T-helper 2 cell treated with Interferon-gamma antibody and Interleukin-4, amounts not matched to agents 5 μg/mL and 100 μg/mL, for 36 hours (primary cell): Measurements from ENCODE around the gene PRKX.
"Not testable (repeated sequence)": the region's sequence is repeated elsewhere in the genome, so short reads cannot be mapped to it uniquely, and the experiment has no call there.

ENCODE experiments used
- DNase-seq: peaks from one replicate; pipeline ENCODE4 v3.0.0; 2021; ENCODE audit warnings: low spot score
- H3K27ac Mint-ChIP-seq: one replicate; pipeline ENCODE4 v1.8.0; 2021; ENCODE audit warnings: mild to moderate bottlenecking, mixed read lengths
- H3K27me3 Mint-ChIP-seq: one replicate; pipeline ENCODE4 v1.8.0; 2021; ENCODE audit warnings: low read depth, mixed read lengths
- H3K36me3 Mint-ChIP-seq: one replicate; pipeline ENCODE4 v1.8.0; 2021; ENCODE audit warnings: low read depth, mixed read lengths
- H3K4me1 Mint-ChIP-seq: one replicate; pipeline ENCODE4 v1.8.0; 2021; ENCODE audit warnings: low read depth, mixed read lengths
- H3K4me3 Mint-ChIP-seq: one replicate; pipeline ENCODE4 v1.8.0; 2022; ENCODE audit warnings: mild to moderate bottlenecking, moderate library complexity, mixed read lengths
- H3K9me3 Mint-ChIP-seq: one replicate; pipeline ENCODE4 v1.8.0; 2021; ENCODE audit warnings: mixed read lengths

PRKX gene

GRCh38 chrX:3599802-3600430 lies 113.5 kb downstream of the PRKX start:
- H3K9me3 Mint-ChIP-seq = peaks cover 9% of the 10 kb centered on the region
- no peak for DNase-seq
- peaks cover 31% of the 10 kb centered on the region for H3K36me3 Mint-ChIP-seq

GRCh38 chrX:3598709-3599108 lies 114.7 kb downstream of the PRKX start:
- H3K36me3 Mint-ChIP-seq = peaks cover 30% of the 10 kb centered on the region
- DNase-seq = no peak
- H3K4me1 Mint-ChIP-seq = no peaks in the 10 kb centered on the region
- no peak overlapping the region for H3K27ac Mint-ChIP-seq
- no peaks in the 10 kb centered on the region for H3K27me3 Mint-ChIP-seq
- peaks cover 9% of the 10 kb centered on the region for H3K9me3 Mint-ChIP-seq
- H3K4me3 Mint-ChIP-seq = no peak overlapping the region

More at GRCh38 chrX:3599802-3600430, 113.5 kb downstream of the PRKX start:
- Mint-ChIP-seq H3K27ac (no peak overlapping the region), H3K4me3 (no peak overlapping the region), H3K27me3 (no peaks in the 10 kb centered on the region), H3K4me1 (no peaks in the 10 kb centered on the region)

- DNase-seq = no peak
Measured at GRCh38 chrX:3598046-3598605, 115.3 kb downstream of the PRKX start.

GRCh38 chrX:3592184-3592583 lies 121.3 kb downstream of the PRKX start:
- DNase-seq = no peak
- Mint-ChIP-seq H3K36me3 (peaks cover 7% of the 10 kb centered on the region), H3K4me1 (peaks cover 6% of the 10 kb centered on the region), H3K27me3 (no peaks in the 10 kb centered on the region), H3K4me3 (no peak overlapping the region), H3K9me3 (no peaks in the 10 kb centered on the region), H3K27ac (no peak overlapping the region)

More at GRCh38 chrX:3598046-3598605, 115.3 kb downstream of the PRKX start:
- Mint-ChIP-seq H3K27ac (no peak overlapping the region), H3K4me1 (no peaks in the 10 kb centered on the region), H3K27me3 (no peaks in the 10 kb centered on the region), H3K4me3 (no peak overlapping the region), H3K9me3 (peaks cover 9% of the 10 kb centered on the region), H3K36me3 (peaks cover 27% of the 10 kb centered on the region)

GRCh38 chrX:3589474-3589873 lies 124.0 kb downstream of the PRKX start:
- Mint-ChIP-seq H3K27ac (no peak overlapping the region), H3K9me3 (no peaks in the 10 kb centered on the region), H3K4me1 (peaks cover 10% of the 10 kb centered on the region), H3K27me3 (no peaks in the 10 kb centered on the region), H3K4me3 (no peak overlapping the region), H3K36me3 (peaks cover 3% of the 10 kb centered on the region)
- DNase-seq = no peak

GRCh38 chrX:3585719-3586118 lies 127.7 kb downstream of the PRKX start:
- H3K4me1 Mint-ChIP-seq = peaks cover 19% of the 10 kb centered on the region
- no peaks in the 10 kb centered on the region for H3K27me3 Mint-ChIP-seq
- DNase-seq = no peak
- H3K9me3 Mint-ChIP-seq = no peaks in the 10 kb centered on the region
- no peak overlapping the region for H3K27ac Mint-ChIP-seq
- H3K4me3 Mint-ChIP-seq = no peak overlapping the region
- no peaks in the 10 kb centered on the region for H3K36me3 Mint-ChIP-seq

GRCh38 chrX:3584415-3584996 lies 128.9 kb downstream of the PRKX start:
- Mint-ChIP-seq H3K27ac (no peak overlapping the region), H3K9me3 (no peaks in the 10 kb centered on the region), H3K27me3 (no peaks in the 10 kb centered on the region), H3K4me3 (no peak overlapping the region), H3K36me3 (no peaks in the 10 kb centered on the region), H3K4me1 (peaks cover 19% of the 10 kb centered on the region)
- DNase-seq = no peak

- no peak for DNase-seq
- no peaks in the 10 kb centered on the region for H3K36me3 Mint-ChIP-seq
- H3K27me3 Mint-ChIP-seq = no peaks in the 10 kb centered on the region
Measured at GRCh38 chrX:3582451-3582850, 131.0 kb downstream of the PRKX start.

GRCh38 chrX:3581609-3582108 lies 131.8 kb downstream of the PRKX start:
- H3K4me3 Mint-ChIP-seq = no peak overlapping the region
- no peaks in the 10 kb centered on the region for H3K27me3 Mint-ChIP-seq
- no peaks in the 10 kb centered on the region for H3K36me3 Mint-ChIP-seq
- H3K9me3 Mint-ChIP-seq = no peaks in the 10 kb centered on the region
- no peak for DNase-seq
- H3K4me1 Mint-ChIP-seq = peaks cover 13% of the 10 kb centered on the region
- H3K27ac Mint-ChIP-seq = no peak overlapping the region

More at GRCh38 chrX:3582451-3582850, 131.0 kb downstream of the PRKX start:
- no peaks in the 10 kb centered on the region for H3K9me3 Mint-ChIP-seq
- no peak overlapping the region for H3K4me3 Mint-ChIP-seq
- peaks cover 14% of the 10 kb centered on the region for H3K4me1 Mint-ChIP-seq
- no peak overlapping the region for H3K27ac Mint-ChIP-seq

- H3K4me1 Mint-ChIP-seq = no peaks in the 10 kb centered on the region
- no peaks in the 10 kb centered on the region for H3K36me3 Mint-ChIP-seq
- H3K27ac Mint-ChIP-seq = no peak overlapping the region
- no peaks in the 10 kb centered on the region for H3K9me3 Mint-ChIP-seq
- no peak for DNase-seq
- no peaks in the 10 kb centered on the region for H3K27me3 Mint-ChIP-seq
- no peak overlapping the region for H3K4me3 Mint-ChIP-seq
Measured at GRCh38 chrX:3577551-3577950, 135.9 kb downstream of the PRKX start.

- H3K27ac Mint-ChIP-seq = no peak overlapping the region
- no peaks in the 10 kb centered on the region for H3K4me1 Mint-ChIP-seq
- H3K36me3 Mint-ChIP-seq = no peaks in the 10 kb centered on the region
- no peak overlapping the region for H3K4me3 Mint-ChIP-seq
- H3K9me3 Mint-ChIP-seq = no peaks in the 10 kb centered on the region
- no peaks in the 10 kb centered on the region for H3K27me3 Mint-ChIP-seq
- DNase-seq = no peak
Measured at GRCh38 chrX:3576886-3577501, 136.5 kb downstream of the PRKX start.

GRCh38 chrX:3567686-3568085 lies 145.8 kb downstream of the PRKX start:
- Mint-ChIP-seq H3K36me3 (no peaks in the 10 kb centered on the region), H3K27ac (no peak overlapping the region), H3K27me3 (no peaks in the 10 kb centered on the region), H3K4me1 (no peaks in the 10 kb centered on the region), H3K9me3 (no peaks in the 10 kb centered on the region), H3K4me3 (no peak overlapping the region)
- DNase-seq = no peak

GRCh38 chrX:3563451-3563850 lies 150.0 kb downstream of the PRKX start:
- H3K4me3 Mint-ChIP-seq = no peak overlapping the region
- DNase-seq = no peak
- no peaks in the 10 kb centered on the region for H3K9me3 Mint-ChIP-seq
- H3K27me3 Mint-ChIP-seq = no peaks in the 10 kb centered on the region
- no peak overlapping the region for H3K27ac Mint-ChIP-seq
- no peaks in the 10 kb centered on the region for H3K4me1 Mint-ChIP-seq
- no peaks in the 10 kb centered on the region for H3K36me3 Mint-ChIP-seq

GRCh38 chrX:3560010-3560409 lies 153.4 kb downstream of the PRKX start:
- H3K36me3 Mint-ChIP-seq, H3K27ac Mint-ChIP-seq, H3K4me1 Mint-ChIP-seq, H3K9me3 Mint-ChIP-seq, H3K27me3 Mint-ChIP-seq, DNase-seq, H3K4me3 Mint-ChIP-seq: not testable (repeated sequence)
